Activated CD4-positive, alpha-beta T cell treated with anti-CD3 and anti-CD28 coated beads for 4 hours (primary cell): ENCODE data around the gene CBS.
"Not testable (repeated sequence)": the region's sequence is repeated elsewhere in the genome, so short reads cannot be mapped to it uniquely, and the experiment has no call there.

Source experiments
- DNase-seq, 2 donors: peaks; one replicate each; pipeline ENCODE4 v3.0.0-alpha.2; 2020

Gene CBS

DNA sequence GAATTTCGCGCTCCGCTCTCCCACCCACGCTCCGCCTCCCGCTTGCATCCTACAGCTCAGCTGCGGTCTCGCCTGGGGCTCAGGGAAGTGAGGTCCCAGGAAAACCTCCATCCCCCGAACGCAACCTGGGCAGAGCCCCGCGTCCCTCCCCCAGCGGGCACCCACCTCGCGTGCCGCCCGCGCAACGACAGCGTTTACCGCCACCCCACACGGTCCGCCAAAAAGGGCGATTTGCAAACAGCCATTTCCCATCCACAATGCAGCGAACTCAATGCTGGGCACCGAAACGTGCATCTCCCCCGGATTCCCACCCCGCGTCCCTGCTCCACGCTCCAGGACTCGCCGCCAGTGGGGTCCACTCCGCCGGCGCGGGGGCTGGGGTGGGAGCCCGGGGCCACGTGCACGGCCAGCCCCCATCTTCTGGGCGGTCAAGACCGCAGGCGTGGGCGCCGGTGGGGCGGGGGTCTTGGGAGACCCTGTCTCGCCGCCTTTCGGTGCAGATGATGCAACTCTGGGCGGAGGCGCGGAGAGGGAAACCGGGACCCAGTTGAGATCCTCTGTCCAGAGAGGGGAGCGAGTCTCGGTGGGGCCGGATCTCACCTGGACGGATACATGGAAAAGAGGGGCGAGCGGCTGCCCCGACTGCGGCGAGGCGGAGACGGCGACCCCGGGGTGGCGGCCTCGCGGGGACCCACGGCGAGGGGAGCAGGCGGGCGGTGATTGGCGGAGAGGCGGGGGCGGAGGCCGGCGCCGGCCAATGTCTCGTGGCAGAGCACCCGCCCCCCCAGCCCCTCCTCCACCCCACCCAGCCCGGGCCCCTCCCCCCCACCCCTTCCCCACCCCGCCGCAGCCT, at the start of gene CBS:
Gene CBS (minus strand): TSS at position 666 of the 853 bp plus-strand sequence. CDS start 3,642 bp downstream, outside the sequence.
- DNase-seq = not testable (repeated sequence)

GRCh38 chr21:43115956-43116355, 40.3 kb upstream of the CBS start:
- DNase-seq = not testable (repeated sequence)

- not testable (repeated sequence) for DNase-seq
These were observed 38.8 kb upstream of the CBS start for GRCh38 chr21:43114483-43114882.

GRCh38 chr21:43109006-43109405, 33.4 kb upstream of the CBS start:
- DNase-seq = not testable (repeated sequence)

- DNase-seq = not testable (repeated sequence)
These were observed 32.5 kb upstream of the CBS start for GRCh38 chr21:43108177-43108576.

GRCh38 chr21:43107794-43108137, 32.1 kb upstream of the CBS start:
- DNase-seq = not testable (repeated sequence)

DNA sequence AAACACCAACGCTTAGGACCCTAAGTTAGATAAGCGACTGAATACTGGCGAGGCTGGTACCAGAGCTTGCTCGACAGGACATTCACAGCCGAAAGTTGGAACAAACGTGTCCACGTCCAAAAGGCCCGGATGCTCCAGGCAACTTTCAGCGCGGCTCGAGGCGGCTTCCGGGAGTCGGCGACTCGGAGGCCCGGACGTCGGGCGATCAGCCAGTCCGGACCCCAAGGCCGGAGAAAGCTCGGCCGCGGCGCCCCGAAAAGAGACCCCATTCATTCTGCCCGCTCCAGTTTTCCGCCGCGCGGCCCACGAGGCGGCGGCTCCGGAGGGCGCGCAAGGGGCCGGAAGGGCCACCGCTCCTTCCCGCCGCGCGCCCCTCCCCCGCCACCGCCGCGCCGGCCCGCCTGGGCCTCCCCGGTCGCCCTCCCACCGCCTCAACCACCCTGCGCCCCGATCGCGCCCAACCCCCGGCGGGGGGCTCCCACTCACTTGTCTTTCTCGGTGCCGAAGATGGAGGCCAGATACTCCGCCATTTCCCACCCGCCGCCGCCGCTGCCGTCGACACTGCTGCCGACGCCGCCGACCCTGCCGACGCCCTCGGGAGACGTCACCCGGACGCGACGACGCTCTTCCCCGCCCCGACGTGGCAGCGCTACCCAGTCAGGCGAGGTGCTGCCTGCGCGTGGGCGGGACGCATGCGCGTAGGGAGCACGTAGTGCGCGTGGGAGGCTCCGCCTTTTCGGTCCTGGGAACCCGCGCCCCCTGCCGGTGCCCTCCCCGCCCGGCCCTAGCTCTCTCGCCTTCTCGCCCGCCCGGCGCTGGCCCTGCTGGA, 31.5 kb upstream of the CBS start, which contains the start of gene U2AF1:
Gene U2AF1 (minus strand): TSS at position 606 of the 829 bp plus-strand sequence. CDS start 76 bp downstream, at position 530.
- DNase-seq = peak in 1 of 2 donors; percentile 59

DNA sequence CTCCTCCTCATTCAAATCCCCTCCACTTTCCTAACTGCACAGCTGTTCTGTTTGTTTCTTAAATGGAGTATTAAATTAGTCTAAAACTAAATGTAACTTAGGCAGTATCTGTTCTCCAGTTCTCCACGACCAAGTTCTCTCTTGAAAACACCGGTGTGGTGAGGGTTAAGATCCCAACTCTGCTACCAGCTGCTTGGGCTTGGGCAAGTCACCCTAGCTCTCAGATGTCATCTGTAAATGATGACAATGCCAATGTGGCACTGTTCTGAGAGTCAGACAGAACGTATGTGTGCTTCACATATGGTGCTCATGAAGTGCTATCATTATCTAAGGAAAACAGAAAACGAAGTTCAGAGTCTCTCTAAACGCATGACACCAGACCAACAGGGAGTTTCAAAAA, 29.0 kb upstream of the CBS start:
- not testable (repeated sequence) for DNase-seq

GRCh38 chr21:43102281-43102680, 26.6 kb upstream of the CBS start:
- DNase-seq = not testable (repeated sequence)

DNA sequence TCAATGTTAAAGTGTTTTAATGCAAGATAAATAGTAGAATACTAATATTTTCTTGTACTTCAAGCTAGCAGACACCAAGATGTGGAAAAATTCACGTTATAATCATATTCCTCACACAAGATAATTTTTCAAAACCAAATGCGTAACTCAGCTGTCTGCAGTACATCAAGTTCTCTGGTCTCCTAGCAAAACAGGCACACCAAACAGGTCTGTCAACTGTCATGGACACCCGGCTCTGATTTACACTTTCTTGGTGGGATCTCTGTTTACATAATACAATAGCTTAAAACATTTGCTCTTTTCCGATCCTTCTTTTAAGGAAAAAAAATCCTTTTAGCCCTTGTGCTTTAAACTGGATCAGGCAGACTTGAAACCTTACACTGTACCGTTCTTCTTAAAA, 26.0 kb upstream of the CBS start:
- not testable (repeated sequence) for DNase-seq

DNA sequence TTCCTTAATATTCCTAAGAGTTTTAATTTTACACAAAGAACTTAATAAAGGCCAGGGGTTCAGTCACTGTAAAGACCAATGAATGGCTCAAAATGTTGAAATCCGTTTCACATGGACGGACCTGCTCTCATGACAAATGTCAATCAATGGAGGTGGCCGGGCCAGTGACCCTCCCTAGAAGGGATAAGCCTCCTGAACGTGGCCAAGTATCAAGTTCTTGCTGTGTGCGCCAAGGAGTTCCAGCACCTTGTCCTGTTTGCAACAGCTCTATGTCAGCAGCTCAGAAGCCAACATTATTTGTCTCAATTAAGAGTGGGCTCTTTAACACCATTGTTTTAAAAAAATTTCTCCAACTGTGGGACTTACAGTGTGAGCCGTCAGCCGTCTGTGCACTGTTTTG, 25.4 kb upstream of the CBS start:
- not testable (repeated sequence) for DNase-seq

- DNase-seq = not testable (repeated sequence)
These were observed 16.5 kb upstream of the CBS start for GRCh38 chr21:43091979-43092614.

GRCh38 chr21:43090947-43091346, 15.3 kb upstream of the CBS start:
- DNase-seq = not testable (repeated sequence)

DNA sequence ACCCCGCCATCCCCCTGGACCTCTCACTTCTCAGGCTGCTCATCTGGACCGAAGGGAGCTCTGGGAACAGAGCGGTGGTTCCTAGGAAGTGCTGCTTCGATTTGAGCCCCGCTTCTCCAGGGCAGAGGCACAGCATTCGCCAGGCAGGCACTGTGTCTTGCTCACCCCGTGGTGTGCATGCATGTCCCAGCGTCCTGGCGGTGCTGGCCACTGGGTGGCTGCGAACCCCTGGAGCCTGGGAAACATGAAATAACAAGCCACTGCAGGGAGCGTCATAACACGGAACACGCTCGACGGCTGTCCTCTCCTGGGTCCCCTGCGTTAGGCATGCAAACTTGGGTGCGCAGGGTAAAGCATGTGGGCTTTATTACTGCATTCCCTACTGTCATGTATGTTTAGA, 13.8 kb upstream of the CBS start:
- DNase-seq = not testable (repeated sequence)

- not testable (repeated sequence) for DNase-seq
These were observed 7.1 kb upstream of the CBS start for GRCh38 chr21:43082587-43083300.

GRCh38 chr21:43076643-43077042, 1.0 kb upstream of the CBS start:
- DNase-seq = not testable (repeated sequence)

- not testable (repeated sequence) for DNase-seq
These were observed 495 bp upstream of the CBS start for GRCh38 chr21:43076023-43076637.

DNA sequence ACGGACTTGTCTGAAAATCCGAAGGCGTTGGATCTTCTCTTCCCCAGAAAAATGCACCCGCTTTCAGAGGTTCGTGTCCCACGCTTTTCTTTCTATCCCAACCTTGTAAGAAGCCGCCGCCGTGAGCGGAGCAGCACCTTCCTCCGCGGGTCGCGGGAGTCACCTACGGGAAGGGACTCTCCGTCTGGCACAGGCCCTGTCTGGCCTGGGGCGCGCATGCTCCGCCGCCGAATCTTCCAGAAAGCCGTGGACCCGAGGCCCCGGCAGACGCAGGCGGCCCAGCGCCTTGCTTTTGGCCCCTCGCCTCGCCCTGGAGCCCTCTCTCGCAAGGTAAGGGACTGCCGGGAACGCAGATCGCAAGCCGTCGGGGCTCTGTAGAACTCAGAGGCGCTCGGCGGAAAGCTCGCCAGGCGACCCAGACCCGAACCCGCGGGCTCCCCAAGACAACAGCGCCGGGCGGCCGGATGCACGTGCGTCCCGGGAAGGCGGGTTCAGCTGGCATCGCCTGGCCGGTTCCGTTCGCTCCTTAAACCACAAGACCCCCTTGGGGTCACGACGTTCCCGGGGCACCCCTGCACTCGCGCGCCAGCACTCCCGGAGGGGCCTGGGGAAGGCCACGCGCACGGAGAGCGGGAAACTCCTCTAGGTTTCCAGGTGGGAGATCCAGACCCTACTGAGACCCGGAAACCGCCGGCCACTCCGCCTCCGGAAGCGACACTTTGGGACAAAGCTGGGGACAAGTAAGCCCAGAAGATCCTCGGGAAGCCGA, 1.1 kb downstream of the CBS start:
- not testable (repeated sequence) for DNase-seq

GRCh38 chr21:43072742-43073141, 2.9 kb downstream of the CBS start:
- not testable (repeated sequence) for DNase-seq

GRCh38 chr21:43069682-43070081, 6.0 kb downstream of the CBS start:
- DNase-seq = not testable (repeated sequence)

GRCh38 chr21:43068065-43068464, 7.6 kb downstream of the CBS start:
- DNase-seq = not testable (repeated sequence)
